Esophagus squamous epithelium (tissue), 5 donors: Measurements from ENCODE around the gene SALL1. TPM values are rescaled to one million over a fixed set of nuclear protein-coding genes. Genes with fewer than 3 reads are reported as not detected.

ENCODE experiments used
- DNase-seq: peaks from one replicate; lab custom pipeline; 2025; lab: John Stamatoyannopoulos, UW
- H3K27ac ChIP-seq, 4 donors: fragments of 200-600 bp; sonication (generic); one replicate each; pipeline ENCODE4 v1.5.1; 2016 to 2019; ENCODE audit warnings: mild to moderate bottlenecking in 1 of 4
- H3K27me3 ChIP-seq, 4 donors: fragments of 200-600 bp; sonication (generic); 1 replicate in 3 of 4; 2 replicates in 1 of 4; pipeline versions ENCODE4 v1.5.1 to v1.6.0; 2017 to 2021; ENCODE audit warnings: antibody characterized with exemption in 1 of 4
- H3K36me3 ChIP-seq, 3 donors: fragments of 200-600 bp; sonication (generic); one replicate each; pipeline ENCODE4 v1.5.1; 2016 to 2019
- H3K4me1 ChIP-seq, 3 donors: fragments of 200-600 bp; sonication (generic); one replicate each; pipeline ENCODE4 v1.5.1; 2017 to 2019
- H3K4me3 ChIP-seq, 4 donors: fragments of 200-600 bp; sonication (generic); 1 replicate in 3 of 4; 2 replicates in 1 of 4; pipeline ENCODE4 v1.5.1; 2016 to 2019; ENCODE audit warnings: mild to moderate bottlenecking in 2 of 4, moderate library complexity in 1 of 4
- H3K9me3 ChIP-seq, 3 donors: fragments of 200-600 bp; sonication (generic); one replicate each; pipeline ENCODE4 v1.5.1; 2016 to 2019
- CTCF ChIP-seq, 6 experiments: fragments of 450-650 bp in 4 of 6; fragments of 200-600 bp in 2 of 6; sonication (generic) in 2 of 6; IDR thresholded peaks; one replicate each; pipeline ENCODE4 v1.5.1; 2016 to 2019; ENCODE audit warnings: antibody characterized with exemption in 6 of 6, mild to moderate bottlenecking in 4 of 6, moderate library complexity in 4 of 6
- POLR2A ChIP-seq, 4 donors: fragments of 450-650 bp; IDR thresholded peaks; one replicate each; pipeline ENCODE4 v1.6.1; 2017; ENCODE audit warnings: antibody characterized with exemption in 4 of 4, mild to moderate bottlenecking in 4 of 4, moderate library complexity in 3 of 4
- WGBS, 2 donors: methylation state at CpG; one replicate each; pipeline ENCODE4 v1.1.5; 2018; 5-methylcytosine and 5-hydroxymethylcytosine counted together
- intact Hi-C: fragments of 100-400 bp; cut with DNase I; formaldehyde crosslinking; loops from one replicate; pipeline ENCODE4 v1.15.0; 2022
- total RNA-seq, 4 donors: library from RNA; depleted of rRNA; stranded (reverse); fragments of >200 nt; gene quantifications; one replicate each; pipeline ENCODE4 v1.1.0, GENCODE V29; 2016
- donor health status: DM: yes; HTN: yes; CAD: no.

Gene SALL1
- total RNA-seq: under 1 TPM in 2 of 4 donors, not detected in 2; 0.04 to 0.95 TPM

DNA sequence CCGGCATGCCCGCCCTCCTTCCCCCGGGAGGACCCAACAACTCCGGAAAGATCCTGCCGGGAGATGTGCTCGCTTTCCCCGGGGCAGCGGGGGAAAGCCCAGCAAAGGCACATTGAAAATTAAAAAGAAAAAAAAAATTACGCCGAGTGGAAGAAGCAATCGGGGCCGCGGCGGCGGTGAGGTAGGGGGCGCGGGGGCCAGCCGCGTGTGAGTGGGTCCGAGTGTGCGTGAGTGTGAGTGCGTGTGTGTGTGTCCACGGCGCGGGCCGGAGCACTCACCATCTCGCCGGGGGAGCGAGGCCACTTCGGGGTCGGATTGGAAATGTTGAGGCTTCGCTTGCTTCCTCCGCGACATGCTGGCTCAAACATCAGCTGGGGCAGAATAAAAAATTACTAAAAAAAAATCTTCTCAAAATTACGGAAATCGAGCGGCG lies at the start of gene SALL1:
SALL1 (minus strand) TSS at position 383 of the 433 bp plus-strand sequence; CDS start at position 354, 29 bp downstream.
- WGBS, 2 donors: 5% methylated on average over 29 to 30 of the region's 38 CpGs
- H3K27me3 ChIP-seq: peaks cover 29 to 100% (median 40%) of the 10 kb centered on the region in 4 donors
- intact Hi-C loops: no loop called here

DNA sequence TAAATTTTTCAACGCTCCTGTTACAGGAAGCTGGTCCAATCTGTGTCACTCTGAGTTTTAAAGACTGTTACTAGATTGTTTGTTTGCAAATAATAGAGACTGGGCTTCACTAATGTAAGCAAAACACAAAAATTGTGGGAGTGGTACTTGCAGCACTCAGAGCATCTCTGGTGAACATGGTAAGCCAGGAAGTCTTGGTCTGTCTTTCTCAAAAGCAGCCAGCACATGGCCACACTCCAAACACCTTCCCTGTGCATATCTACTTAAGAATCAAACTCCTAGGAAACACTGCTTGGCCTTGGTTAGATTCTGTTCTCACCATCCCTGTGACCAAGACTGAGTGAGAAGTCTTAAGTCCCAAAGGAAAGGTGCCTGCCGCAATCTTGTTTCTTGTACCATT lies 49.7 kb upstream of the SALL1 start:
- intact Hi-C loops: no loop called here
- Histone ChIP-seq H3K4me1 (no peaks in the 10 kb centered on the region), H3K27me3 (peaks cover 0 to 5% (median 0%) of the 10 kb centered on the region in 4 donors), H3K27ac (no peak overlapping the region), H3K36me3 (no peaks in the 10 kb centered on the region), H3K4me3 (no peak overlapping the region), H3K9me3 (peaks cover 0 to 9% (median 5%) of the 10 kb centered on the region in 3 donors)
- WGBS, 2 donors: 79 to 100% methylated on average over 1 to 2 of the region's 2 CpGs
- no peak for DNase-seq
- TF ChIP-seq POLR2A (IDR thresholded peaks at IDR 0.05) (no peak), CTCF (IDR thresholded peaks at IDR 0.05) (no peak)

More for the DNA sequence above, at the start of gene SALL1:
- H3K4me3 ChIP-seq: peak within 1 kb of the TSS; percentile 18 to 64 (median 40)
- TF ChIP-seq POLR2A (IDR thresholded peaks at IDR 0.05): no peak
- no peak for TF ChIP-seq CTCF (IDR thresholded peaks at IDR 0.05)
- peak within 1 kb of the TSS; percentile 14 to 67 (median 44) for H3K27ac ChIP-seq
- peaks cover 12 to 60% (median 22%) of the 10 kb centered on the region in 3 donors for H3K4me1 ChIP-seq
- no peak for DNase-seq
- H3K36me3 ChIP-seq: no peaks in the 10 kb centered on the region
- H3K9me3 ChIP-seq: no peaks in the 10 kb centered on the region

DNA sequence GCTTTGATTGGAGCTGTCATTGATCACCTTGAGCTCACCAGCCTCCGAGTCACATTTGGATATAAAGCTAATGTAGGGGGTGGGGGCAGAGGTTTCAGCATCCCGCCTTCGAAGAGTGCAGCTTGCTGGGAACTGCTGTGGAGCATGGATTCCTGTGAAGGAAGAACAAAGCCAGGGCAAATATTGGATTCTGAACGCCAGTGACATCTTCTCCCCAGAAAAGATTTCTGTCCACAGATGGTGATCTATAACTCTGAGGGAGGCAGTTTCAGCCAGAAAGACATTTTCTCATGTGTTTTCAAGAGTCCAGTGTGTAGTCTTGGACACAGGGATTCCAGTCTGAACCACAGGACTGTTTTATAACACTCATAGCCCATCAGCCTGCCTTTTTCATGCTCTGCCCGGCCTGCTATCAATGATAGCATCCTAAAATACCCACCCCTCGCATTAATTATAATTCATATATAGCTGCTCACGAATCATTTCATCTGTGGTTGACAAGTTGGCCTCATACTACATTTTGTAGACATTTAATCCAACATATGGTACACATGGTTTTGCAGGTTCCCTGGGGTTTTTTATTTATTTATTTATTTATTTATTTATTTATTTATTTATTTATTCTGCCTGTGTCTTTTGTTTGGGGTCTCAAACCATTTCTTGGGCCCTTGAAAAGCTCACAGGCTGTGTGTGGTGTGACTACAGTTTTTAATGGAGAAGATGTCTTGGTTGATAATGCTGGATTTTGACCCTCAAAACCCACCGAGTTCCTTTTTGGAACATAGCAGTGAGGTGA lies 47.1 kb upstream of the SALL1 start:
- Histone ChIP-seq H3K4me1 (no peaks in the 10 kb centered on the region), H3K27ac (no peak overlapping the region), H3K27me3 (peaks cover 0 to 5% (median 0%) of the 10 kb centered on the region in 4 donors), H3K9me3 (peaks cover 0 to 9% (median 5%) of the 10 kb centered on the region in 3 donors), H3K4me3 (no peak overlapping the region), H3K36me3 (no peaks in the 10 kb centered on the region)
- TF ChIP-seq POLR2A (IDR thresholded peaks at IDR 0.05): no peak
- TF ChIP-seq CTCF (IDR thresholded peaks at IDR 0.05): no peak
- WGBS, 2 donors: 64 to 65% methylated on average over 8 of the region's 8 CpGs
- intact Hi-C loops: no loop called here
- no peak for DNase-seq

DNA sequence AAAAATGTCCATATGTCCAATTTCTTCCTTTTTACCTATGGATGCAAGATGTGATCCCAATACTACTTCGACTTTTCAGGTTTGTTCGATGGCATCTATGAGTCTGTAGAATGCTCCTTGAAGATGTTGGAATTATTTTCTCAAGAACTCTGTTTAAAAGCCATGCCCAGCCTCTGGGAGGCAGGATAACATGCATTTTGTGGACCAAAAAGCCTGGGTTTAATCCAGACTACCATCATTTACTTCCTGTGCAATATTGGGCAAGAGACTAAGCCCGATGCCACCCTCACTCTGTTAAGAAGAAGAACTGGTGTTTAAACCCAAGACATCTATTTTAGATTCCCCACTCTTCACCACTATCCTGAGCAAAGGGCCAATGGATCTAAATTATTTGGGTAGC lies 42.8 kb upstream of the SALL1 start:
- Histone ChIP-seq H3K27me3 (peaks cover 0 to 5% (median 0%) of the 10 kb centered on the region in 4 donors), H3K4me3 (no peak overlapping the region), H3K27ac (no peak overlapping the region), H3K9me3 (no peaks in the 10 kb centered on the region), H3K4me1 (no peaks in the 10 kb centered on the region), H3K36me3 (no peaks in the 10 kb centered on the region)
- TF ChIP-seq POLR2A (IDR thresholded peaks at IDR 0.05) (no peak), CTCF (IDR thresholded peaks at IDR 0.05) (no peak)
- intact Hi-C loops: no loop called here
- WGBS, 2 donors: 83 to 91% methylated on average over 3 of the region's 3 CpGs
- DNase-seq: no peak
